NCI-H128 (cell line): Measurements from ENCODE around the gene POLR2E.
A peak's percentile ranks its signal among the peaks of the same experiment; 100 is the strongest.

Experiments
- DNase-seq: peaks from one replicate; lab custom pipeline; 2025; ENCODE audit not compliant: unreplicated experiment; lab: John Stamatoyannopoulos, UW

The POLR2E gene

DNA sequence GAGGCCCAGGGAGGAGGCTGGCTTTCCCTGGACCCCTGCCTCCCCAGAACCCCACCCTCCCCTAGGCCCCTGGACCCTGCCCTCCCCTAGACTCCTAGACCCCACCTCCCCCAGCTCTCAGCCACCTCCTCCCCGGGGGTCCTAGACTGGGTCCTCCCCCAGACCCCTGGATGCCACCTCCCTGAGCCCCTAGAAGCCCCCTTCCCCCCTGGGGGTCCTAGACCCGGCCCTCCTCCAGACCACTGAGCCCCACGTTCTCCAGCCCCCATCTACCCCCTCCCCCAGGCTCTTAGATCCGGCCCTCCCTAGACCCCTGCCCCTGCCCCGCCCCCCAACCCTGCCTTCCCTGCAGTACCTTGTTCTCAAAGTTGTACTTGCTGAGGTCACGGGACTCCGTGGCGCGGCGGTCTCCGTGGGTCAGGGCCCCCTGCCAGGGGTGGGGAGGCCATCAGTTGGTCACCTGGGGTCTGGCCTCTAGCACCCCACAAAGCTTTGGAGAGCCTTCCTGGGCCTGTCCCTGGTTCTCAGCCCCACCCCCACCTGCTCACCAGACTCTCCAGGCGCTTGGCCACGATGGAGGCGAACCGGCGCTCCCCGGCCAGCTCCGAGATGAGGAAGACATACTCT, 16.6 kb upstream of the POLR2E start:
- no peak for DNase-seq

DNA sequence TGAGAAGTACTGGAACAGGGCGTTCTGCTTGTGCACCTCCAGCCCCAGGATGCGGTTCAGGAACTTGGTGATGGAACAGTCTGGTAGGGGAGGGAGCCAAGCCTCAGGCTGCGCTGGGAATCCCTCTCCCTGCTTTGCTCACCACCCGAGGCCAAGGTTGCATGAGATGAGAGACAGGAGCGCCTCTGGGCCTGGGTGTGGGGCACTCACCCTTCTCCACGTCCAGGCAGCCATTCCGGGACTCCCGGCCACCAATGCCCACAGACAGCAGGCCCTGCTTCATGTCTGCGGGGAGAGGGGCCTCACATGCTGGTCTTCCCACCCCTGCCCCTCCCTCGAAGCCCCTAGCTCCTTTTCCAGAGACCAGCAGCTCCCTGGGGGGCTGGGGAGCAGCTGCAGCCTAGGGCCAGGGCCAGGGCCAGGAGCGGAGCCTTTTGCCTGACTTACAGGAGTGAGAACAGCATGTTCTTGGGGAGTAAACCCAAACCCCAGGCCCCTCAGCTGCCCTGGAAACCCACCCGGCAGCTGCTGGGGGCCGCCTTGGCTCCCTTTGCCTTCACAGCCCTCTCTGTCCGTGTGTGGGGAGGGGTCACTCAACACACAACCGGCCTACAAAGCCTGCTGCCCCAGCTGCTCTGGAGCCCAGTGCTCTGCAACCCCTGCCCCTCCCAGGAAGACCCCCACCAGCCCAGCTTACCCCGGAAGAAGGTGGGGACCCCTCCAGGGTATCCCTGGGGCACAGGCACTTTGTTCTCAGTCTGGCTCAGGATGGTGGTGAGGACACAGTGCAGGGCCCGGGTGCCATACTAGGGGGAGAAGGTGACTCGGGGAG, 15.8 kb upstream of the POLR2E start:
- no peak for DNase-seq

DNA sequence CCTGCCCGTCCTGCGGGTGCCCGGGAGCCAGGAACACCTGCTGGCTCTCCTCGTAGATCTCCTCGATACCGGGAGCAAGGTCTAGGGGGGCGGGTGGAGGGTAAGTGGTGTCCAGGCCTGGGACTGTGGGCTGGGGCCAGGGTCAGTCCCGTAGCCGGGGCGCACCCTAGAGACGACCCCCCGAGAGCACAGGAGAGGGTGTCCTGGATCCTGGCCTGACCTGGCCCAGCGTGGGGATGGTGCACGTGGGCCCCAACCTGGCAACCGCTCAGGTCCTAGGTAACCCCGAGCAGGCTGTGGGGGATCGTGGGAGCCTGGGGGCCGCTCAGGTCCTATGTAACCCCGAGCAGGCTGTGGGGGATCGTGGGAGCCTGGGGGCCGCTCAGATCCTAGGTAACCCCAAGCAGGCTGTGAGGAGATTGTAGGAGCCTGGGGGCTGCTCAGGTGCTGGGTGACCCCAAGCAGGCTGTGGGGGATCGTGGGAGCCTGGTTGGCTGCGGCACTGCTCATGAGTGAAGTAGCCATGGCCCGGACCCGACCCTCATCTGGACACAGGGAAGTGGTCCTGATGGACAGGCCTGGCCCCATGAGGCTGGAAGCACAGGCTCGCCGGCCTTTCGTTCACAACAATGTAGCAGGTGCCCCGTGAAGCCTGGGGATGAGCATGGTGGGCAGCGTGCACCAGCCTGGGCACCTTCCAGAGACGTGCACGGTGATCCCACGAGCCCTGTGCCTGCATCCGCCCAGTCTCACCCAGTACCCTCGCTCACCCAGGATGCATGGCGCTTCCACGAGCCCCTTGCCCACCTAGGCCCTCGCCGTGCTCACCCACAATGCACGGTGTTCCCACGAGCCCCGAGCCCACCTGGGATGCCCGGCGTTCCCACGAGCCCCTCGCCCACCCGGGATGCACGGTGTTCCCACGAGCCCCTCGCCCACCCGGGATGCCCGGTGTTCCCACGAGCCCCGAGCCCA, 14.8 kb upstream of the POLR2E start:
- no peak for DNase-seq

DNA sequence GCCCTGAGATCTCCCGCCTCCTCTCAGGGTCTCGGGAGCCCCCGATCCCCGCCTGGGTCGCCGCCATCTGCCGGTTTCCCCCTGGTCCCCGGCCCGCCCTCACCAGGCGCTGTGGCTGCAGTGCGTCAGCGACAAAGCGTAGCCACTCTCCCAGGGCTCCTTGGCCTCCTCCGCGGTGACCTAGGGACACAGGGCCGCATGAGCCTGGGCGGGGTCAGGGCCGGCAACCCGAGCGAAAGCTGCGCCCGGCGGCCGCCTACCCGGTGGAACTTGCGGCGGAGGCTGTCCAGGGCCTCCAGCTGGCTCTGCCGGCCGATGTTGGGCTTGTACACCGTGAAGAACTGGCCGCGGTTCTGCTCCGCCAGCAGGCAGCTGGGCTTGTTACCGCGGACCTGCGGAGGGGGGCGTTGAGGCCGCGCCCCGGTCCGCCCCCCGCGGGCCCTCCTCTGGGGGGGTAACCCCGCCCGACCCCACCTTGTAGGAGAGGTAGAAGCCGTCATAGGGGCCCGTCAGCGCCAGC, 13.9 kb upstream of the POLR2E start:
- no peak for DNase-seq

DNA sequence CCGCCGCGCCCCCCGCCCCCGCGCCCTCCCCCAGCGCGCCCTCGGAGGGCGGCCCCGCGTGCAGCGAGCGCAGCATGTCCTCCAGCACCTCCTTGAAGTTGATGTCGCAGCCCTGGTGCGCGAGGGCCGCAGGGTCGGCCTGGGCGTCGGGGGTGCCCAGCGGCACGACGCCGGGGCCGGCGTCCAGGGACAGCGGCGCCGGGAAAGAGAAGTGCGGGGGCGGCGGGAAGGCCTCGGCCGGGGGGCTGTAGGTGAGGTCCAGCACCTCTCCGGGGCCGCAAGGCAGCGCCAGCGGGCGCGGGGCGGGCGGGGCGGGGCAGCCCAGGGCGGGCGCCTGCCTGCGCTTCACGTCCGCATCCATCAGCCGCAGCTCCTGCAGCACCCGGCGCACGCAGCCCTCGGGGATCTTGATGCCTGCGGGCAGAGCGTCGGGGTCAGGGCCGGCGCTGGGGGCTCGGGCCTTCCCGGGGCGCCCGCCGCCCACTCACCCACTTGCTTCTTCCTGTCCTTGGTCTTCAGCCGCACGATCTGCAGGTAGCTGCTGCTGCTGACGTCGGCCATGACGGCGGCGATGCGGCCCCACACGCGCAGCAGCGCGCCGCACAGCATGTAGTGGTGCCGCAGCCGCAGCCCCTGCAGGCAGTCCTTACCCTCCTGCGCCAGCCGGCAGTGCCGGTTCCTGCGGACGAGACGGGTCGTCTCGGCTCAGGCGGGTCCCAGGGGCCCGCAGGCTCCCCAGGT, 13.3 kb upstream of the POLR2E start:
- no peak for DNase-seq

DNA sequence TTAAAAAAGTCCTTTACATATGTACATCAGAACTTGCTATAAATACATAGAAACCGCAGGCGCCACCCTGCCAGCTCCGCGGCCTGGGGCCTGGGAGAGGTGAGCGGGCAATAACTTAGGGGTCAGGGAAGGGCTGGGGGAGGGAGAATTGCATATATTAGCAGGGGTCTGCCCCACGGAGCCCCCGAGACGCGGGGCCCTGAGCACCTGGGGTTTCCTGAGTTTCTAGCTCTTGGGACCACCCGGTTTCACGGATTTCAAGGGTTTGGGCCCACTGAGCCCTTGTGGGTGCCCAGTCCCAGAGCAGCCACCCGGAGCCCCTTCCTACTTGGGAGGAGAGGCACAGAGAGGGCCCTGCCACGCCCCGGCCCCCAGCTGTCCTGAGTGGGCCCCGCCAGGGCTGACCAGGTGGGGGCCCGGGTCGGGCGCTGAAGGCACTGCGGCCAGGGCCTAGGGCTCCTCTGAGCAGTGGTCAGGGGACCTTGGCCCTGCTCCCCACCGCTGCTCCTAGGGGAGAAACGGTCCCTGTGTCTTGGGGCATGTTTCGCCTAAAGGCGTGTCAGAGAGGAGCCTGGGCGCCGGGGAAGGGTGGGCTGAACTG, 12.6 kb upstream of the POLR2E start:
- DNase-seq = no peak

DNA sequence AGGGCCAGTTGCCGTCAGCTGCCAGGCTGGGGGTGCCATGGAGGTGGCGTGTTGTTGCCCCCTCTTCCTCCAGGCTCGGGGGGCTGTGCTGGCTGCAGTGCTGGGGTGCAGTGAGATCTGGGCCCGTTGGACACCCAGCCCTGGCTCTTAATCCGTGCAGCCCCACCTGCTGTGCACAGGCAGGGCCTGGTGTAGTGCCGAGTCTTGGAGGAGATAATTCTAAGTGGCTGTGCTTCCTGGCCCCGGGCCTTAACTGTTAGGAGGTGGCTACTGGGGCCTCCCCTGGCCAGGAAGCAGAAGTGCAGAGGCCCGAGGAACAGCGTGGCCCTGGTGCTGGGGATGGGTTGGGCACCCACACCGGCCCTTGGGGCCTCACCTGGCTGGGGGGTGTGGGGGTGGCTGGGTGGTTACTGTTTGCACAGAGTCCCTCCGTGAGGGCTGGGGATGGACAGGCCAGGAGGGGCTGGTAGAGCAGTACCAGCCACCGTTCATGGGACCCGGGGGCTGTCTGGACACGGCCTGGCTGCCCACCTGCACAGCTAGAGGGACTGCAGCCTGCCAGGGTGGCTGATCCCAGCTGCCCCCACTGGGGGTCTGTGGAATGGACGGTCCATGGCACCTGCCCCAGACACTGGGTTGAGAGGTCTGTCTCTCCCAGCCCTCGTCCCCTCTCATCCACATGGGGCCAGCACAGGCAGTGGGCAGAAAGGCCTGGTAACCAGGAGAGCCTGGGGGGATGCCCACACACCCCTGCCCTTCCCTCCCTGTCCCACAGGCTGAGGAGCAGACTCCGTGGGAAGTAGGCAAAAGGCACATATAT, 11.9 kb upstream of the POLR2E start:
- no peak for DNase-seq

DNA sequence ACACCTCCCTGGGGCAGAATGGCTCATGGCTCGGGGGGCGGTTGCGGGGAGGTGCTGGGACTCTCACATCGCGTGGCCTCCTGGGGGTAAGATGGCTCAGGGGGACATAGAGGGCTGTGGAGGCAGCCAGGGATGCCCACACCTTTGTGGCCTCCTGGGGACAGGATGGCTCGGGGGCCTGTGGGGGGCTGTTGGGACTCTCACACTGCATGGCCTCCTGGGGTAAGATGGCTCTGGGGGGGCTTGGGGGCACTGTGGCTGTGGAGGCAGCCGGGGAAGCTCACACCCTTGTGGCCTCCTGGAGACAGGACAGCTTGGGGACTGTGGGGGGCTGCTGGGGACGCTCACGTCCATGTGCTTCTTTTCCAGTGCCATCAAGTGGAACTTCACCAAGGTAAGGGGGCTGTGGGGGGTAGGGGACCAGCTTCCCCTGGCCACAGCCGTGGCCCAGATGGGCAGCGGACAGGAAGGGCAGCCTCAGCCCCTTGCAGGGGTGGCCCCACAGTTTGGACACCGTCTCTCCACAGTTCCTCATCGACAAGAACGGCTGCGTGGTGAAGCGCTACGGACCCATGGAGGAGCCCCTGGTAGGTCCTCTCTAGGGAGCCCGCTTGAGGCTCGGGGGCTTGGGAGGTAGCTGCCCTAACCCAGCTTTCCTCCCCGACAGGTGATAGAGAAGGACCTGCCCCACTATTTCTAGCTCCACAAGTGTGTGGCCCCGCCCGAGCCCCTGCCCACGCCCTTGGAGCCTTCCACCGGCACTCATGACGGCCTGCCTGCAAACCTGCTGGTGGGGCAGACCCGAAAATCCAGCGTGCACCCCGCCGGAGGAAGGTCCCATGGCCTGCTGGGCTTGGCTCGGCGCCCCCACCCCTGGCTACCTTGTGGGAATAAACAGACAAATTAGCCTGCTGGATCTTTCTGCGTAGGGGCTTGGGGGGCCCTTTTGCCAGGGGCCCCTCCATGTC, 11.0 kb upstream of the POLR2E start:
- DNase-seq = no peak

DNA sequence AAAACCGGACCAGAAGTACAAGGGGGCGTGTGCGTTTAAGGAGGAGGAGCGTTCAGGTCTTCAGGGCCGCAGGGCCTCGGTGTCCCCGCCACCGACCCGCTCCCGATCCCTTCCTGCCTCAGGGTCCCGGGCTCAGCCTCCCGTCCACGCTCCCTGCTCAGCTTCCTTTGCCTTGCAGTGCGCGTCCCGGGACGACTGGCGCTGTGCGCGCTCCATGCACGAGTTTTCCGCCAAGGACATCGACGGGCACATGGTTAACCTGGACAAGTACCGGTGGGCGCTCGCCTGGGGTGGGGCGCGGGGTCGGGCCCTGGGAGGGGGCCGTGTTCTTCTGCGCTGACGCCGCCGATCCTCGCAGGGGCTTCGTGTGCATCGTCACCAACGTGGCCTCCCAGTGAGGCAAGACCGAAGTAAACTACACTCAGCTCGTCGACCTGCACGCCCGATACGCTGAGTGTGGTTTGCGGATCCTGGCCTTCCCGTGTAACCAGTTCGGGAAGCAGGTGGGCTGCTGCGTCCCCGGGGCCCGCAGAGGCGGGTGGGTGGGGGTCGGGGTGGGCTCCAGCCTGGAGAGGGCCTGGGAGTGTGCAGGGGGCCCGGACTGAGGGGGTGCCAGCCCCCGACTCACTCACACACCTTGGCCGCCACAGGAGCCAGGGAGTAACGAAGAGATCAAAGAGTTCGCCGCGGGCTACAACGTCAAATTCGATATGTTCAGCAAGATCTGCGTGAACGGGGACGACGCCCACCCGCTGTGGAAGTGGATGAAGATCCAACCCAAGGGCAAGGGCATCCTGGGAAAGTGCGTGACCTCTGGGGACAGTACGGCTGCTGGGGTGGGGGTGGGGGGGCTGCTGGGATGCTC, 10.1 kb upstream of the POLR2E start:
- DNase-seq = no peak

DNA sequence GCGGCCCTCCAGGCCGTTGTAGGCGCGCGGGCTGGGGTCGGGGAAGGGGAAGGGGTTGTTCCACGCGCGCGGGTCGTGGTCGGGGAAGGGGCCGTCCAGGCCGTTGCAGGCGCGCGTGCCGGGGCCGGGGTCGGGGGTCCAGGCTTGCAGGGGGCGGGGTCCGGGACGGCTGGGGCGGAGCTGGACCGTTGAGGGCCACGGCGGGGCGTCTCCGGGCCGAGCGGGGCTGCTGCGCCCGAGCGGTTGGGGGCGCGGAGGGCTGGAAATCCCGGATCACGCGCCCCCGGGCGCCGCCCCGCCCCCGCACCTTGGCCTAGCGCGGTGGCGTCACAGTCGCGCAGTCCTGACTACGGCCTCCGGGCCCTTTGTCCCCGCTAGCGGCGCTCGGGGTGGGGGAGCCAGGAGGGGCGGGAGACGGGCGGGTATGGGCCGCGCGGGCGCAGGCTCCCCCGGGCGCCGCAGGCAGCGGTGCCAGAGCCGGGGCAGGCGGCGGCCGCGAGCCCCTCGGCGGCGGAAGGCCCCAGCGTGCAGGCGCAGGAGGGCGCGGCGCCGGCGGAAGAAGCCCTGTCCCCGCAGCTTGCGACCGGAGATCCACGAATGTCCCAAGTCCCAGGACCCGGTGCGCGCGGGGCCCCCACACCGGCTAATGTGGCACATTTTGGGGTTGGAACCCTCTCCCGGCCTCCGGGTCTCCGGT, 9.3 kb upstream of the POLR2E start:
- DNase-seq = peak; percentile 35

DNA sequence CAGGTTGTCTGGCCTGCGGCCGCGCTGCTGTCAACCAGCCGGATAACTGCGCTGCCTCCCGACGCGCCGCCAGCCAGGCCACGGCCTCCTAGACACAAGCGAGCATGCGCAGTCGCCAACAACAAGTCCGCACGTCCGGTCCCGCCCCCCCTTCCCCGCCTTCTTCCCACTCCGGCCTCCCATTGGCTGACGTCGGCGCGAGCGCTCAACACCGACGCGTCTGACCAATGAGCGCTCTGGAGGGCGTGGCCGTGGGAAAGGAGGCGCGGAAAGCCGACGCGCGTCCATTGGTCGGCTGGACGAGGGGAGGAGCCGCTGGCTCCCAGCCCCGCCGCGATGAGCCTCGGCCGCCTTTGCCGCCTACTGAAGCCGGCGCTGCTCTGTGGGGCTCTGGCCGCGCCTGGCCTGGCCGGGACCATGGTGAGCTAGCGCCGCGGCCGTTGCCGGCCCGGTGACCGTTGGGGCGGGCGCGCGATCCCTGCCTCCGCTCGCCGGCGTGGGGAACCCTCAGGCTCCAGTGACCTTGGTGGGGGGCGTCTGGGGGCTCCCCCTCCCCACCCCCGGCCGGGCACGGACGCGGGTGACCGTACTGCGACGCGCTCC, 8.6 kb upstream of the POLR2E start, which contains the start of gene GPX4:
GPX4 (plus strand) TSS at position 287 of the 603 bp plus-strand sequence; CDS start at position 337, 50 bp downstream.
- peak; percentile 97 for DNase-seq

DNA sequence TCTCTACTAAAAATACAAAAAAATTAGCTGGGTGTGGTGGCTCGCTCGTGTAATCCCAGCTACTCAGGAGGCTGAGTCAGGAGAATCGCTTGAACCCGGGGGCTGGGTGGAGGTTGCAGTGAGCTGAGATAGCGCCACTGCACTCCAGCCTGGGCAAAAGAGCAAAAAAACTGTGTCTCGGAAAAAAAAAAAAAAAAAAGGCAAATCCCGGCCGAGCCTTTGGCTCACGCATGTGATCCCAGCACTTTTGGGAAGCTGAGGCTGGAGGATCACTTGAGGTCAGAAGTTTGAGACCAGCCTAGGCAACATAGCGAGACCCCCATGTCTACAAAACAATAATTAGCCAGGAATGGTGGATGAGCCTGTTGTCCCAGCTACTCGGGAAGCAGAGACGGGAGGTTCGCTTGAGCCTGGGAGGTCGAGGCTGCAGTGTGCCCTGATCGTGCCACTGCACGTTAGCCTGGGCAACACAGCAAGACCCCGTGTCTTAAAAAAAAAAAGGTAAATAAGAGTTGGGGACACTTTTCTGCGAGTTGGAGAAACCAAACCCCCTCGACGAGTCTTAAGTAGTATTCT, 8.0 kb upstream of the POLR2E start:
- DNase-seq = no peak

DNA sequence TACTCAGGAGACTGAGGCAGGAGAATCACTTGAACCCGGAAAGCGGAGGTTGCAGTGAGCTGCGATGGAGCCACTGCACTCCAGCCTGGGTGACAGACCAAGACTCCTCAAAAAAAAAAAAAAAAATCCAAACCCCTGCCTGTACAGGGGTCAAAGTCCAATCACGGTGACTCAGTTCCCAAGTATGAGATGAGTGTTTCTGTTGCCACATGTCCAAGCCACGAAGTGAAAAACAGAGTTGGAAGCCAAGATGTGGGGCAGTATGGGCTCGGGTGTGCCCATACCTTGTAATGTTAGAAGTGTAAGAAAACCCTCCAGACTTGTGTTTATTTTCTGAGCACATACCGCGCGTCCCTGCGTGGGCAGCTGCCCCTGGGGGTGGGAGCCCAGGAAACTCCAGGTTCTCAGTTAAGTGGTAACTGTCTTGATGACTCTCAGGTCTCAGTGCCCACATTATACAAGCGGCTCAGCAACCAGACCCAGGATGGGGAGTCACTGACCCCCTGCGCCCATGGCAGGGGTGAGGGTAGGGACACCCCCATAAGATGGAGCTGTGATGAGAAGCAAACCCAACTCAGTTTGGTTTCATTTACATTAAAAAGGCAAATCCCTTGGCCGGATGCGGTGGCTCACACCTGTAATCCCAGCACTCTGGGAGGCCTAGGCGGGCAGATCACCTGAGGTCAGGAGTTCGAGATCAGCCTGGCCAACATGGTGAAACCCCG, 7.4 kb upstream of the POLR2E start:
- DNase-seq = no peak

DNA sequence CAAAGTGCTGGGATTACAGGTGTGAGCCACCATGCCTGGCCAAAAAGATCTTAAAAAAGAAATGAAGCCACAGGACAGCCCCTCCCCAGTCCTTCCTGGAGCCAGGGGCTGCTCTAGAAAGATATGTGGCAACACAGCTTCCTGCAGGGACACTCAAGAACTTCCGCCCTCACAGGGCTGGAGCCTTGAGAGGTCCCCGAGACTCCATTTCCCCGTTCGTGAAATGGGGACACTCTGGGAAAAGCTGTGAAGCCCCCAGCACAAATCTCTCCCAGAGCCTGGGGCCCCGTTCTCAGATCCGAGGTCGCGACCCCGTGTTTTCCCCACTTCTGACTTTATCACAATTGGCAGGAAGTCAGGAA, 6.1 kb upstream of the POLR2E start:
- no peak for DNase-seq
